Upper lobe of left lung (tissue), 4 donors: ENCODE measurements around the gene MAGT1.

Experiments
- CTCF ChIP-seq, 6 experiments: fragments of 450-650 bp in 4 of 6; fragments of 200-600 bp in 2 of 6; sonication (generic) in 2 of 6; IDR thresholded peaks; one replicate each; pipeline ENCODE4 v1.5.1; 2016 to 2019; ENCODE audit warnings: antibody characterized with exemption in 6 of 6
- POLR2A ChIP-seq, 4 donors: fragments of 450-650 bp; IDR thresholded peaks; one replicate each; pipeline ENCODE4 v1.5.1; 2016 to 2017; ENCODE audit warnings: antibody characterized with exemption in 4 of 4, mild to moderate bottlenecking in 2 of 4

- TF ChIP-seq CTCF (IDR thresholded peaks at IDR 0.05): no peak
- no peak for TF ChIP-seq POLR2A (IDR thresholded peaks at IDR 0.05)
Observed at GRCh38 chrX:77875372-77875771, 19.9 kb downstream of the MAGT1 start.
